Breast epithelium (tissue), 3 donors: ENCODE measurements around the gene PIAS2.

Experiments
- POLR2A ChIP-seq: fragments of 450-650 bp; IDR thresholded peaks from one replicate; pipeline ENCODE4 v1.6.1; 2016; ENCODE audit warnings: antibody characterized with exemption, mild to moderate bottlenecking, moderate library complexity
- TF ChIP-seq, protein P1 (sequence below), 3 donors: fragments of 450-650 bp; IDR thresholded peaks; one replicate each; pipeline ENCODE4 v1.5.1; 2016 to 2017; ENCODE audit warnings: antibody characterized with exemption in 3 of 3, mild to moderate bottlenecking in 3 of 3, moderate library complexity in 3 of 3

DNA sequence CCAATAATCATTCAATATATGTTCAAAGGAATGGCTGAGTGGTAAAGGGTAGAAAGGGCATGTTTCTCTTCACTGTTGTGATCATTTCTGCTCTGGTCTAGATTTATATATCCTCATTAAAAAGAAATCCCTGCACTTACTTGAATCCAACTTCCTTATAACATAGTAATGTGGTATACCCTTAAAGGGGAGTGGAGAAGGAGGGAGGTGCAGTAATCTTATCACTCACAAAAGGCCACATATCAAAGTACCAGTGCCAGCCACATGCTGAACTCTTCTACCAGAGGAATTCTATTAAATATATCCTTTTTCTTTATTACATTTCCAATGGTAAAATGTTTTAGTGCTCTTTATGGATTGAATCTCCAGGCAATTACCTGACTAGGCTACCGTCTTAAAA is 3.3 kb upstream of the PIAS2 start:
- TF ChIP-seq POLR2A, result no peak
- TF ChIP-seq, protein P1, sequence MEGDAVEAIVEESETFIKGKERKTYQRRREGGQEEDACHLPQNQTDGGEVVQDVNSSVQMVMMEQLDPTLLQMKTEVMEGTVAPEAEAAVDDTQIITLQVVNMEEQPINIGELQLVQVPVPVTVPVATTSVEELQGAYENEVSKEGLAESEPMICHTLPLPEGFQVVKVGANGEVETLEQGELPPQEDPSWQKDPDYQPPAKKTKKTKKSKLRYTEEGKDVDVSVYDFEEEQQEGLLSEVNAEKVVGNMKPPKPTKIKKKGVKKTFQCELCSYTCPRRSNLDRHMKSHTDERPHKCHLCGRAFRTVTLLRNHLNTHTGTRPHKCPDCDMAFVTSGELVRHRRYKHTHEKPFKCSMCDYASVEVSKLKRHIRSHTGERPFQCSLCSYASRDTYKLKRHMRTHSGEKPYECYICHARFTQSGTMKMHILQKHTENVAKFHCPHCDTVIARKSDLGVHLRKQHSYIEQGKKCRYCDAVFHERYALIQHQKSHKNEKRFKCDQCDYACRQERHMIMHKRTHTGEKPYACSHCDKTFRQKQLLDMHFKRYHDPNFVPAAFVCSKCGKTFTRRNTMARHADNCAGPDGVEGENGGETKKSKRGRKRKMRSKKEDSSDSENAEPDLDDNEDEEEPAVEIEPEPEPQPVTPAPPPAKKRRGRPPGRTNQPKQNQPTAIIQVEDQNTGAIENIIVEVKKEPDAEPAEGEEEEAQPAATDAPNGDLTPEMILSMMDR (IDR thresholded peaks at IDR 0.05), result no peak
